CD4-positive, alpha-beta memory T cell (primary cell): ENCODE results near the gene CALR. TPM values are rescaled to one million over a fixed set of nuclear protein-coding genes. Genes with fewer than 3 reads are reported as not detected.
"Not testable (repeated sequence)": the region's sequence is repeated elsewhere in the genome, so short reads cannot be mapped to it uniquely, and the experiment has no call there.

Experiments
- CTCF ChIA-PET: fragments of 350-600 bp; sonication (Branson Sonifier 250); formaldehyde crosslinking; loops from one replicate; lab custom pipeline; 2021; ENCODE audit warnings: inconsistent platforms; ENCODE audit not compliant: partially characterized antibody; lab: Charles Lee
- POLR2A ChIA-PET: fragments of 350-600 bp; sonication (Branson Sonifier 250); formaldehyde crosslinking; loops from one replicate; lab custom pipeline; 2021; ENCODE audit not compliant: partially characterized antibody; lab: Charles Lee
- DNase-seq, 5 donors: peaks; one replicate each; pipeline versions ENCODE4 v3.0.0 to v3.0.0-alpha.2; 2020 to 2022; ENCODE audit warnings: mixed read lengths in 1 of 5
- H3K27ac ChIP-seq: one replicate; pipeline ENCODE4 v1.7.0; 2013; ENCODE audit warnings: low read depth, low read length
- H3K27me3 ChIP-seq: 2 replicates; pipeline ENCODE4 v1.7.0; 2013; ENCODE audit warnings: mild to moderate bottlenecking, low read length, moderate library complexity; ENCODE audit not compliant: insufficient read depth
- H3K36me3 ChIP-seq: 2 replicates; pipeline ENCODE4 v1.7.0; 2013; ENCODE audit warnings: mild to moderate bottlenecking, low read length, moderate library complexity; ENCODE audit not compliant: insufficient read depth
- H3K4me1 ChIP-seq: 2 replicates; pipeline ENCODE4 v1.7.0; 2013; ENCODE audit warnings: mild to moderate bottlenecking, low read length, moderate library complexity; ENCODE audit not compliant: insufficient read depth
- H3K4me3 ChIP-seq, 2 donors: one replicate each; pipeline ENCODE4 v1.7.0; 2013; ENCODE audit warnings: low read length in 2 of 2, mild to moderate bottlenecking in 1 of 2
- H3K9me3 ChIP-seq, 2 donors: one replicate each; pipeline ENCODE4 v1.7.0; 2013; ENCODE audit warnings: low read length in 2 of 2, control low read depth in 1 of 2; ENCODE audit not compliant: control insufficient read depth in 1 of 2
- H3K27ac Mint-ChIP-seq, 7 donors: one replicate each; pipeline ENCODE4 v1.8.0; 2020 to 2021; ENCODE audit warnings: mixed read lengths in 7 of 7, mild to moderate bottlenecking in 6 of 7, inconsistent platforms in 3 of 7, moderate library complexity in 3 of 7
- H3K27me3 Mint-ChIP-seq, 2 donors: one replicate each; pipeline ENCODE4 v1.8.0; 2020 to 2021; ENCODE audit warnings: mixed read lengths in 2 of 2
- H3K36me3 Mint-ChIP-seq, 2 donors: one replicate each; pipeline ENCODE4 v1.8.0; 2020 to 2021; ENCODE audit warnings: mixed read lengths in 2 of 2, inconsistent platforms in 1 of 2, mild to moderate bottlenecking in 1 of 2
- H3K4me1 Mint-ChIP-seq, 4 donors: one replicate each; pipeline ENCODE4 v1.8.0; 2020 to 2021; ENCODE audit warnings: mixed read lengths in 4 of 4, mild to moderate bottlenecking in 1 of 4
- H3K4me3 Mint-ChIP-seq, 8 donors: one replicate each; pipeline ENCODE4 v1.8.0; 2020 to 2021; ENCODE audit warnings: mixed read lengths in 8 of 8, mild to moderate bottlenecking in 7 of 8, moderate library complexity in 6 of 8, inconsistent platforms in 3 of 8
- H3K9me3 Mint-ChIP-seq, 8 donors: one replicate each; pipeline ENCODE4 v1.8.0; 2020 to 2021; ENCODE audit warnings: mixed read lengths in 8 of 8, mild to moderate bottlenecking in 5 of 8, inconsistent platforms in 3 of 8, moderate library complexity in 1 of 8
- intact Hi-C: fragments of 100-400 bp; cut with micrococcal nuclease; formaldehyde crosslinking; loops from one replicate; pipeline ENCODE4 v1.15.1; 2023
- polyA plus RNA-seq, 2 donors: library from polyadenylated mRNA; unstranded; fragments of 300-500 nt; fragmentation: Illumina TruSeq; gene quantifications; one replicate each; pipeline ENCODE4 v1.2.3, GENCODE V29; 2021
- total RNA-seq, 2 experiments: library from RNA; stranded (reverse); gene quantifications; one replicate each; pipeline ENCODE4 v1.2.3, GENCODE V29; 2021

Gene CALR
- total and polyA plus RNA-seq, 4 experiments from 2014 or later, result 87.5 to 499 (median 318) TPM

DNA sequence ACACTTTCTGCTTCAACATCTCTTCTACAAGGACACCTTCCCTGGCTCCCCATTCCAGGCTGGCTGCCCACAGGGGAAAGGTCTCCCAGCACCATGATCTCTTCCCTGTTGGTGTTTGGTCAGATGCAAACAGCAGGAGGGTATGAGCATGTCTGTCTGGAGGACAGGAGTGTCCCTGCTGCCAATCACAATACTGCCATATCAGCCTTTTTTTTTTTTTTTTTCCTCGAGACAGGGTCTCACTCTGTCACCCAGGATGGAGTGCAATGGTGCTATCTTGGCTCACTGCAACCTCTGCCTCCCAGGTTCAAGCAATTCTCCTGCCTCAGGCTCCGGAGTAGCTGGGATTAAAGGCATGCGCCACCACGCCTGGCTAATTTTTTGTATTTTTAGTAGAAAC, 22.5 kb upstream of the CALR start:
- peak overlapping the region in 2 of 7 donors; percentile 52 to 80 for H3K27ac Mint-ChIP-seq
- CTCF ChIA-PET, result interaction anchor here (1.2 to 4.8 kb wide), 4 partner anchors 17 to 158 kb away, joined by 3 to 29 read pairs (median 7); partner anchors contain the start of genes FARSA and GCDH
- not testable (repeated sequence) for H3K27ac ChIP-seq, H3K9me3 ChIP-seq, H3K27me3 ChIP-seq, H3K27me3 Mint-ChIP-seq, H3K9me3 Mint-ChIP-seq, H3K4me3 Mint-ChIP-seq, H3K36me3 Mint-ChIP-seq, H3K36me3 ChIP-seq, DNase-seq, H3K4me3 ChIP-seq
- peaks cover 13 to 42% (median 27%) of the 10 kb centered on the region in 4 donors for H3K4me1 Mint-ChIP-seq
- intact Hi-C loops, result loop anchor here (5.0 kb wide), 1 partner anchor 34 kb away; the partner anchor contains the start of gene DNASE2
- POLR2A ChIA-PET, result interaction anchor here (0.6 to 3.9 kb wide), 5 partner anchors 18 to 1956 kb away, joined by 3 to 26 read pairs (median 4); partner anchors contain the start of genes FARSA, GADD45GIP1 and GCDH
- peaks cover 31% of the 10 kb centered on the region for H3K4me1 ChIP-seq

GRCh38 chr19:12918253-12918652, 20.2 kb upstream of the CALR start:
- H3K27ac ChIP-seq, result no peak overlapping the region
- intact Hi-C loops, result loop anchor here (5.0 kb wide), 1 partner anchor 36 kb away; the partner anchor contains the start of gene DNASE2

GRCh38 chr19:12921047-12921446, 17.4 kb upstream of the CALR start:
- Mint-ChIP-seq H3K9me3 (peaks cover 0 to 5% (median 0%) of the 10 kb centered on the region in 8 donors), H3K4me3 (peak overlapping the region in 1 of 8 donors; percentile 34), H3K36me3 (peaks cover 16 to 35% of the 10 kb centered on the region in 2 donors), H3K27ac (peak overlapping the region in 5 of 7 donors; percentile 22 to 93 (median 80)), H3K4me1 (peaks cover 4 to 18% (median 10%) of the 10 kb centered on the region in 4 donors), H3K27me3 (no peaks in the 10 kb centered on the region)
- intact Hi-C loops, result no loop called here
- no peak for DNase-seq
- Histone ChIP-seq H3K9me3 (no peaks in the 10 kb centered on the region), H3K4me1 (peaks cover 10% of the 10 kb centered on the region), H3K27ac (no peak overlapping the region), H3K27me3 (no peaks in the 10 kb centered on the region), H3K36me3 (peaks cover 26% of the 10 kb centered on the region), H3K4me3 (no peak overlapping the region)
- POLR2A ChIA-PET, result interaction anchor here (0.6 to 3.4 kb wide), 4 partner anchors 12 to 225 kb away, joined by 3 to 23 read pairs (median 3); partner anchors contain the start of gene FARSA
- CTCF ChIA-PET, result interaction anchor here (2.0 kb wide), 1 partner anchor 36 kb away, joined by 9 read pairs; no protein-coding TSS in a partner anchor

More at GRCh38 chr19:12918253-12918652, 20.2 kb upstream of the CALR start:
- H3K27me3 ChIP-seq, result no peaks in the 10 kb centered on the region
- Mint-ChIP-seq H3K36me3 (peaks cover 6 to 16% of the 10 kb centered on the region in 2 donors), H3K4me1 (peaks cover 13 to 40% (median 25%) of the 10 kb centered on the region in 4 donors), H3K27me3 (no peaks in the 10 kb centered on the region), H3K4me3 (peak overlapping the region in 3 of 8 donors; percentile 33 to 70 (median 59)), H3K27ac (peak overlapping the region in 3 of 7 donors; percentile 69 to 93 (median 70)), H3K9me3 (peaks cover 0 to 5% (median 0%) of the 10 kb centered on the region in 8 donors)
- peaks cover 28% of the 10 kb centered on the region for H3K4me1 ChIP-seq
- no peak overlapping the region for H3K4me3 ChIP-seq
- H3K9me3 ChIP-seq, result no peaks in the 10 kb centered on the region
- peaks cover 10% of the 10 kb centered on the region for H3K36me3 ChIP-seq
- CTCF ChIA-PET, result no interaction called here
- POLR2A ChIA-PET, result no interaction called here
- DNase-seq, result no peak

DNA sequence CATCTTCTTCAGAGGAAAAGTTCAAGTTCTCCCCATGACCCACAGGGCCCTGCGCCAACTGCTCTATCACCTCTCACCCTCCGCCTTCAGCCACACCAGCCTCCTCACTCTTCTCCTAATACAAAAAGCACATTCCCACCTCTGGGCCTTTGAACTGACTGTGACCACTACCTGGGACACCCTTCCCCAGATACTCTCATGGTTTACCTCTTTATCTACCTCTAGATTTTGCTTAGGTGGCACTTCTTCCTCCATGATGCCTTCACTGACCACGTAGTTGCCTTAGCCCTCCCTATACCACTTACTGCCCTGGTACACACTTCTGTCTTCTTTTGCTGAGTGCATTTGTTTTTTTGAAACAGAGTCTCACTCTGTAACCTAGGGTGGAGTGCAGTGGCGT, 15.4 kb upstream of the CALR start:
- Histone ChIP-seq H3K4me1 (peaks cover 10% of the 10 kb centered on the region), H3K9me3 (no peaks in the 10 kb centered on the region), H3K27ac (no peak overlapping the region), H3K27me3 (no peaks in the 10 kb centered on the region), H3K36me3 (peaks cover 38% of the 10 kb centered on the region), H3K4me3 (no peak overlapping the region)
- H3K27ac Mint-ChIP-seq, result peak overlapping the region in 3 of 7 donors; percentile 20 to 70 (median 46)
- intact Hi-C loops, result no loop called here
- CTCF ChIA-PET, result no interaction called here
- DNase-seq, result no peak
- H3K27me3 Mint-ChIP-seq, result no peaks in the 10 kb centered on the region
- H3K36me3 Mint-ChIP-seq, result peaks cover 23 to 46% of the 10 kb centered on the region in 2 donors
- POLR2A ChIA-PET, result interaction anchor here (1.0 kb wide), 1 partner anchor 9 kb away, joined by 3 read pairs; no protein-coding TSS in a partner anchor
- peaks cover 4 to 13% (median 9%) of the 10 kb centered on the region in 4 donors for H3K4me1 Mint-ChIP-seq
- H3K9me3 Mint-ChIP-seq, result peaks cover 0 to 5% (median 0%) of the 10 kb centered on the region in 8 donors
- peak overlapping the region in 1 of 8 donors; percentile 22 for H3K4me3 Mint-ChIP-seq

DNA sequence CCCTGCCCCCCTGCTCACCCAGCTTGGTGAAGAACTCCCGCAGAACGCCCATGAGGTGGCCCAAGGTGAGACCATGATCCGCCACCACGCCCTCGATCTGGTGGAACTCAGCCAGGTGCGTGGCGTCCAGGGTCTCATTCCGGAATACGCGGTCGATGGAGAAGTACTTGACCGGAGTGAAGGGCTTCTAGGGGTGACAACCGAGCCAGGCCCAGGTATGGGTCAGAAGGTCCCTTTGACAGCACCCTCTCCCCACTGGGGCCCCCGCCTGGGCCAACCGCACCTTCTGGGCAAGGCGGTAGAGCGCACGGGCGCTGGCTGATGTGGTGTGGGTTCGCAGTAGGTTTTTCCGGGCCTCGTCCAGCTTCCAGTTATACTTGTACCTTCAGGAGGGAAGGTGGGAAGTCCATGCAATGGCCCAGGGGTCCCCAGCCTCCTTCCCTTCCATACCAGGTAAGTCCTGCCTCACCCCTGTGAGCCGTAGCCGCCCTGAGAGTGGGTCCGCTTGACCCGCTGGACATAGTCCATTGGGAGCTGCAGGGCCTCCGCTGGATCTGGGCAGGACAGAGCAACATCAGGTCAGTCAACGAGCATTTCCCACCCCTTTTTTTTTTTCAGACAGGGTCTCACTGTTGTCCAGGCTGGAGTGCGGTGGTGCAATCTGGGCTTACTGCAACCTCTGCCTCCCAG, 13.6 kb upstream of the CALR start:
- Mint-ChIP-seq H3K27me3 (no peaks in the 10 kb centered on the region), H3K4me3 (no peak overlapping the region), H3K27ac (no peak overlapping the region), H3K9me3 (no peaks in the 10 kb centered on the region), H3K4me1 (peaks cover 0 to 5% (median 3%) of the 10 kb centered on the region in 4 donors), H3K36me3 (peaks cover 33 to 56% of the 10 kb centered on the region in 2 donors)
- ChIA-PET CTCF (interaction anchor here (1.6 kb wide), 1 partner anchor 40 kb away, joined by 6 read pairs; no protein-coding TSS in a partner anchor), POLR2A (interaction anchor here (1.1 to 2.0 kb wide), 3 partner anchors 9 to 13 kb away, joined by 4 to 5 read pairs (median 5); partner anchors contain the start of genes CALR and FARSA)
- peaks cover 55% of the 10 kb centered on the region for H3K36me3 ChIP-seq
- intact Hi-C loops, result no loop called here
- H3K27me3 ChIP-seq, result no peaks in the 10 kb centered on the region
- no peak overlapping the region for H3K4me3 ChIP-seq
- DNase-seq, result no peak
- no peaks in the 10 kb centered on the region for H3K9me3 ChIP-seq
- no peak overlapping the region for H3K27ac ChIP-seq
- no peaks in the 10 kb centered on the region for H3K4me1 ChIP-seq

DNA sequence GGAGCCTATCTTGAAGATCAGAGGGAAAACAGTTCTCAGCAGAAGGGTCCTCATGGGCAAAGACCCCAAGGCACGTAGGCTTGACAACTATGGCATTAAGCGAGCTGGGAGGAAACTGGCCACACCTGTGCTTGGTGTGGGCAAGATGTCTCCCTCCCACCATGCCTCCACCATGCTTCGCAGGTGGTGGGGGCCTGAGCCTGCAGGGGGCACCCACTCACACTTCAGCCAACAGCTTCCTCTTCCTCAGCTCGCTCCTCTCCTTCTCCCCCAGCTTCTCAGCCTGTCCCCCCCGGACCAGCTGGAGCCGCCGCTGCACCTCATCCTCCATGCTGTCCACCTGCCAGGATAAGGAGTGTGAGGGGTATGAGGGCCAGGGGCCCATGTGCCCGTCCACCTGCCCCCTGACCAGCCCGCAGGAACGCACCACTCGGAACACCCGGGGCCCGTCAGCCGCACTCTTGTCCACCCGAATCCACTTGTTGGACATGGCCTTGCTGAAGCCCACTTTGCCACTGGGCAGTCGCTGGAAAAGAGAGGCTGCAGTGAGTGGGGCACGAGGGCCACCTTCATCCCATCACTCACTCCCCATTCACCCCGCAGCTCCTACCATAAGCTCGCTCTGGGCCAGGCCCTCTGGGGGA, 8.3 kb upstream of the CALR start:
- Histone ChIP-seq H3K27ac (no peak overlapping the region), H3K36me3 (peaks cover 40% of the 10 kb centered on the region), H3K27me3 (no peaks in the 10 kb centered on the region), H3K4me1 (peaks cover 24% of the 10 kb centered on the region), H3K4me3 (no peak overlapping the region), H3K9me3 (no peaks in the 10 kb centered on the region)
- CTCF ChIA-PET, result interaction anchor here (1.1 to 2.3 kb wide), 2 partner anchors 10 to 35 kb away, joined by 3 to 8 read pairs; no protein-coding TSS in a partner anchor
- POLR2A ChIA-PET, result interaction anchor here (0.6 to 1.4 kb wide), 3 partner anchors 9 to 39 kb away, joined by 3 to 4 read pairs (median 3); partner anchors contain the start of genes CALR and GCDH
- H3K4me3 Mint-ChIP-seq, result peak overlapping the region in 1 of 8 donors; percentile 17
- intact Hi-C loops, result loop anchor here (10.0 kb wide), 1 partner anchor 195 kb away; the partner anchor contains the start of genes GET3 and TRIR
- peaks cover 14 to 27% (median 22%) of the 10 kb centered on the region in 4 donors for H3K4me1 Mint-ChIP-seq
- H3K27me3 Mint-ChIP-seq, result no peaks in the 10 kb centered on the region
- DNase-seq, result no peak
- no peaks in the 10 kb centered on the region for H3K9me3 Mint-ChIP-seq
- H3K36me3 Mint-ChIP-seq, result peaks cover 18 to 40% of the 10 kb centered on the region in 2 donors
- H3K27ac Mint-ChIP-seq, result no peak overlapping the region
